K562 (cell line): ENCODE data around the gene SAXO2. TPM values are rescaled to one million over a fixed set of nuclear protein-coding genes. Genes with fewer than 3 reads are reported as not detected.

Source experiments
- ARNT ChIP-seq, 2 experiments: fragments of 450-650 bp; IDR thresholded peaks; 2 replicates each; pipeline ENCODE4 v1.6.1; 2016; ENCODE audit warnings: mild to moderate bottlenecking in 1 of 2
- GABPA ChIP-seq: fragments of 200-800 bp; sonication (Bioruptor generic); conservative IDR thresholded peaks from 2 replicates; pipeline ENCODE4 v1.6.1; 2016; ENCODE audit warnings: low read depth, missing genetic modification characterization, missing compliant biosample characterization
- IFI16 ChIP-seq: fragments of 250-450 bp; sonication (Bioruptor Pico); IDR thresholded peaks from 2 replicates; pipeline ENCODE4 v2.1.2; 2022; ENCODE audit warnings: mild to moderate bottlenecking, inconsistent platforms
- KLF1 ChIP-seq: fragments of 450-650 bp; IDR thresholded peaks from 2 replicates; pipeline ENCODE4 v1.6.1; 2016; ENCODE audit warnings: missing genetic modification characterization, missing compliant biosample characterization
- L3MBTL2 ChIP-seq: fragments of 450-650 bp; IDR thresholded peaks from 2 replicates; pipeline ENCODE4 v1.6.1; 2016; ENCODE audit warnings: mild to moderate bottlenecking, moderate library complexity
- MXI1 ChIP-seq: IDR thresholded peaks from 2 replicates; pipeline ENCODE4 v1.6.1; 2011; ENCODE audit warnings: low read depth, mild to moderate bottlenecking, improper control_type of control experiment, low read length
- MYC ChIP-seq, 2 experiments: fragments of 250-450 bp in 1 of 2; sonication (Bioruptor Pico) in 1 of 2; IDR thresholded peaks; 2 replicates each; pipeline versions ENCODE4 v1.5.1 to v1.6.1; 2012 to 2021; ENCODE audit warnings: low read depth in 2 of 2, borderline replicate concordance in 1 of 2, improper control_type of control experiment in 1 of 2, low read length in 1 of 2, mild to moderate bottlenecking in 1 of 2, moderate library complexity in 1 of 2
- NCOR1 ChIP-seq: fragments of 450-650 bp; IDR thresholded peaks from 2 replicates; pipeline ENCODE4 v1.6.1; 2016; ENCODE audit warnings: mild to moderate bottlenecking, moderate library complexity
- NEUROD1 ChIP-seq: fragments of 150-350 bp; IDR thresholded peaks from 2 replicates; pipeline ENCODE4 v1.6.1; 2014; ENCODE audit warnings: borderline replicate concordance, low read length, low read depth; ENCODE audit not compliant: partially characterized antibody
- TAL1 ChIP-seq: fragments of 450-650 bp; IDR thresholded peaks from 2 replicates; pipeline ENCODE4 v1.6.1; 2016; ENCODE audit warnings: mild to moderate bottlenecking
- TARDBP ChIP-seq: fragments of 450-650 bp; IDR thresholded peaks from 2 replicates; pipeline ENCODE4 v1.6.1; 2016
- TEAD2 ChIP-seq: fragments of 450-650 bp; IDR thresholded peaks from 2 replicates; pipeline ENCODE4 v1.6.1; 2016; ENCODE audit warnings: missing genetic modification characterization, control low read depth, missing compliant biosample characterization
- ZSCAN32 ChIP-seq: fragments of 450-650 bp; formaldehyde crosslinking; IDR thresholded peaks from 2 replicates; pipeline ENCODE4 v1.4.0; 2020; ENCODE audit warnings: mild to moderate bottlenecking, moderate library complexity
- polyA plus RNA-seq, 8 experiments: library from polyadenylated mRNA; depleted of rRNA in 4 of 8; stranded (reverse) in 5 of 8; unstranded in 3 of 8; fragments of >200 nt; fragmentation: Nextera tagmentation in 2 of 8; fragmentation: Illumina TruSeq in 1 of 8; extraction: Ambion mirVana in 2 of 8; extraction: Trizol in 1 of 8; gene quantifications; 2 replicates each; pipeline versions ENCODE4 v1.2.1 to v1.2.3, GENCODE V29; 2011 to 2014; ENCODE audit warnings: inconsistent platforms in 1 of 8, missing spikeins in 1 of 8
- total RNA-seq, 7 experiments: library from RNA; depleted of rRNA in 6 of 7; stranded (reverse); fragments of >200 nt in 6 of 7; fragmentation: Illumina TruSeq in 2 of 7; extraction: Trizol in 2 of 7; gene quantifications; 2 replicates each; pipeline versions ENCODE4 v1.2.1 to v1.2.3, GENCODE V29; 2011 to 2021; ENCODE audit warnings: low replicate concordance in 1 of 7
- TF ChIP-seq, protein P1 (sequence below): fragments of 450-650 bp; IDR thresholded peaks from 2 replicates; pipeline ENCODE4 v1.6.1; 2017; ENCODE audit warnings: antibody characterized with exemption, mild to moderate bottlenecking
- TF ChIP-seq, protein P2 (sequence below): sonication (generic); formaldehyde crosslinking; IDR thresholded peaks from 2 replicates; pipeline ENCODE4 v1.8.1; 2023; ENCODE audit warnings: mild to moderate bottlenecking, missing genetic modification reagents
- TF ChIP-seq, protein P3 (sequence below): fragments of 250-450 bp; sonication (Bioruptor Pico); IDR thresholded peaks from 2 replicates; pipeline ENCODE4 v1.5.0; 2020; ENCODE audit warnings: mild to moderate bottlenecking
- TF ChIP-seq, protein P4 (sequence below): fragments of 450-650 bp; formaldehyde crosslinking; IDR thresholded peaks from 2 replicates; pipeline ENCODE4 v1.4.0; 2022; ENCODE audit warnings: missing genetic modification characterization
- TF ChIP-seq, protein P5 (sequence below), 2 experiments: fragments of 450-650 bp; conservative IDR thresholded peaks; 2 replicates each; pipeline ENCODE4 v1.6.1; 2017; ENCODE audit warnings: mild to moderate bottlenecking in 2 of 2, moderate library complexity in 2 of 2

Gene SAXO2
- total and polyA plus RNA-seq, 9 of the 15 experiments (the other 6 are each of a cell fraction or from before 2014, with no cell fraction given): 3.1 to 14.2 (median 8.2) TPM

DNA sequence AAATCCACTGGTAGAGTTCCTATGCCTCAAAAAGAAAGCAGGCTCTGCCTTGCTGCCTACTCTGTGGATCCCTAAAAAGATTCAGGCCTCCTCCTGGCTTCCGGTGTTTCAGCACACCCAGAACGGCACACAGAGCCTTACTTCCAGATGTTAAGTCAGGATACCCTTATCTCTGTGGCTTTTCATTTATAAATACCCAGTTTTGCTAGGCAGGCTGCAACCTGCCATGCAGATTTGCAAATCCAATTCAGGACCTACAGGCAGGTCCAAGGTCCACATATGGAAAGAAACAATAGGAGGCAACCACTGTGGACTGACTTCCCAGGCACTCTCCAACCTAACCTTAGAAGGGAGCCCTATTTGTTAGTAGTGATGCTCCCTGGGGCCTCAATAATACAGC is 30.8 kb upstream of the SAXO2 start (continued):
- TF ChIP-seq, protein P1, sequence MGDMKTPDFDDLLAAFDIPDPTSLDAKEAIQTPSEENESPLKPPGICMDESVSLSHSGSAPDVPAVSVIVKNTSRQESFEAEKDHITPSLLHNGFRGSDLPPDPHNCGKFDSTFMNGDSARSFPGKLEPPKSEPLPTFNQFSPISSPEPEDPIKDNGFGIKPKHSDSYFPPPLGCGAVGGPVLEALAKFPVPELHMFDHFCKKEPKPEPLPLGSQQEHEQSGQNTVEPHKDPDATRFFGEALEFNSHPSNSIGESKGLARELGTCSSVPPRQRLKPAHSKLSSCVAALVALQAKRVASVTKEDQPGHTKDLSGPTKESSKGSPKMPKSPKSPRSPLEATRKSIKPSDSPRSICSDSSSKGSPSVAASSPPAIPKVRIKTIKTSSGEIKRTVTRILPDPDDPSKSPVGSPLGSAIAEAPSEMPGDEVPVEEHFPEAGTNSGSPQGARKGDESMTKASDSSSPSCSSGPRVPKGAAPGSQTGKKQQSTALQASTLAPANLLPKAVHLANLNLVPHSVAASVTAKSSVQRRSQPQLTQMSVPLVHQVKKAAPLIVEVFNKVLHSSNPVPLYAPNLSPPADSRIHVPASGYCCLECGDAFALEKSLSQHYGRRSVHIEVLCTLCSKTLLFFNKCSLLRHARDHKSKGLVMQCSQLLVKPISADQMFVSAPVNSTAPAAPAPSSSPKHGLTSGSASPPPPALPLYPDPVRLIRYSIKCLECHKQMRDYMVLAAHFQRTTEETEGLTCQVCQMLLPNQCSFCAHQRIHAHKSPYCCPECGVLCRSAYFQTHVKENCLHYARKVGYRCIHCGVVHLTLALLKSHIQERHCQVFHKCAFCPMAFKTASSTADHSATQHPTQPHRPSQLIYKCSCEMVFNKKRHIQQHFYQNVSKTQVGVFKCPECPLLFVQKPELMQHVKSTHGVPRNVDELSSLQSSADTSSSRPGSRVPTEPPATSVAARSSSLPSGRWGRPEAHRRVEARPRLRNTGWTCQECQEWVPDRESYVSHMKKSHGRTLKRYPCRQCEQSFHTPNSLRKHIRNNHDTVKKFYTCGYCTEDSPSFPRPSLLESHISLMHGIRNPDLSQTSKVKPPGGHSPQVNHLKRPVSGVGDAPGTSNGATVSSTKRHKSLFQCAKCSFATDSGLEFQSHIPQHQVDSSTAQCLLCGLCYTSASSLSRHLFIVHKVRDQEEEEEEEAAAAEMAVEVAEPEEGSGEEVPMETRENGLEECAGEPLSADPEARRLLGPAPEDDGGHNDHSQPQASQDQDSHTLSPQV: 0 out of 2 replicates have a peak, but pooled peaks have one; percentile 43
- TF ChIP-seq ZSCAN32 (CRISPR knock-in tag) (no peak), TEAD2 (tag) (no peak), L3MBTL2 (0 out of 2 replicates have a peak, but pooled peaks have one; percentile 25), IFI16 (CRISPR knock-in tag) (no peak), MXI1 (no peak), ARNT (IDR thresholded peaks at IDR 0.05) (no peak), TARDBP (no peak), GABPA (peak; percentile 61), TAL1 (peak; percentile 76), MYC (IDR thresholded peaks at IDR 0.05; ENCODE audit: low read depth, low read length) (no peak), MYC (CRISPR knock-in tag; IDR thresholded peaks at IDR 0.05; ENCODE audit: borderline replicate concordance, low read depth) (no peak), NCOR1 (peak; percentile 60), KLF1 (tag) (no peak), NEUROD1 (peak; percentile 12)
- TF ChIP-seq, protein P2, sequence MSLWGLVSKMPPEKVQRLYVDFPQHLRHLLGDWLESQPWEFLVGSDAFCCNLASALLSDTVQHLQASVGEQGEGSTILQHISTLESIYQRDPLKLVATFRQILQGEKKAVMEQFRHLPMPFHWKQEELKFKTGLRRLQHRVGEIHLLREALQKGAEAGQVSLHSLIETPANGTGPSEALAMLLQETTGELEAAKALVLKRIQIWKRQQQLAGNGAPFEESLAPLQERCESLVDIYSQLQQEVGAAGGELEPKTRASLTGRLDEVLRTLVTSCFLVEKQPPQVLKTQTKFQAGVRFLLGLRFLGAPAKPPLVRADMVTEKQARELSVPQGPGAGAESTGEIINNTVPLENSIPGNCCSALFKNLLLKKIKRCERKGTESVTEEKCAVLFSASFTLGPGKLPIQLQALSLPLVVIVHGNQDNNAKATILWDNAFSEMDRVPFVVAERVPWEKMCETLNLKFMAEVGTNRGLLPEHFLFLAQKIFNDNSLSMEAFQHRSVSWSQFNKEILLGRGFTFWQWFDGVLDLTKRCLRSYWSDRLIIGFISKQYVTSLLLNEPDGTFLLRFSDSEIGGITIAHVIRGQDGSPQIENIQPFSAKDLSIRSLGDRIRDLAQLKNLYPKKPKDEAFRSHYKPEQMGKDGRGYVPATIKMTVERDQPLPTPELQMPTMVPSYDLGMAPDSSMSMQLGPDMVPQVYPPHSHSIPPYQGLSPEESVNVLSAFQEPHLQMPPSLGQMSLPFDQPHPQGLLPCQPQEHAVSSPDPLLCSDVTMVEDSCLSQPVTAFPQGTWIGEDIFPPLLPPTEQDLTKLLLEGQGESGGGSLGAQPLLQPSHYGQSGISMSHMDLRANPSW (CRISPR knock-in tag): no peak
- TF ChIP-seq, protein P3, sequence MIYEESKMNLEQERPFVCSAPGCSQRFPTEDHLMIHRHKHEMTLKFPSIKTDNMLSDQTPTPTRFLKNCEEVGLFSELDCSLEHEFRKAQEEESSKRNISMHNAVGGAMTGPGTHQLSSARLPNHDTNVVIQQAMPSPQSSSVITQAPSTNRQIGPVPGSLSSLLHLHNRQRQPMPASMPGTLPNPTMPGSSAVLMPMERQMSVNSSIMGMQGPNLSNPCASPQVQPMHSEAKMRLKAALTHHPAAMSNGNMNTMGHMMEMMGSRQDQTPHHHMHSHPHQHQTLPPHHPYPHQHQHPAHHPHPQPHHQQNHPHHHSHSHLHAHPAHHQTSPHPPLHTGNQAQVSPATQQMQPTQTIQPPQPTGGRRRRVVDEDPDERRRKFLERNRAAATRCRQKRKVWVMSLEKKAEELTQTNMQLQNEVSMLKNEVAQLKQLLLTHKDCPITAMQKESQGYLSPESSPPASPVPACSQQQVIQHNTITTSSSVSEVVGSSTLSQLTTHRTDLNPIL (CRISPR knock-in tag): no peak
- TF ChIP-seq, protein P4, sequence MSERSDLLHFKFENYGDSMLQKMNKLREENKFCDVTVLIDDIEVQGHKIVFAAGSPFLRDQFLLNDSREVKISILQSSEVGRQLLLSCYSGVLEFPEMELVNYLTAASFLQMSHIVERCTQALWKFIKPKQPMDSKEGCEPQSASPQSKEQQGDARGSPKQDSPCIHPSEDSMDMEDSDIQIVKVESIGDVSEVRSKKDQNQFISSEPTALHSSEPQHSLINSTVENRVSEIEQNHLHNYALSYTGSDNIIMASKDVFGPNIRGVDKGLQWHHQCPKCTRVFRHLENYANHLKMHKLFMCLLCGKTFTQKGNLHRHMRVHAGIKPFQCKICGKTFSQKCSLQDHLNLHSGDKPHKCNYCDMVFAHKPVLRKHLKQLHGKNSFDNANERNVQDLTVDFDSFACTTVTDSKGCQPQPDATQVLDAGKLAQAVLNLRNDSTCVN: no peak
- TF ChIP-seq, protein P5, sequence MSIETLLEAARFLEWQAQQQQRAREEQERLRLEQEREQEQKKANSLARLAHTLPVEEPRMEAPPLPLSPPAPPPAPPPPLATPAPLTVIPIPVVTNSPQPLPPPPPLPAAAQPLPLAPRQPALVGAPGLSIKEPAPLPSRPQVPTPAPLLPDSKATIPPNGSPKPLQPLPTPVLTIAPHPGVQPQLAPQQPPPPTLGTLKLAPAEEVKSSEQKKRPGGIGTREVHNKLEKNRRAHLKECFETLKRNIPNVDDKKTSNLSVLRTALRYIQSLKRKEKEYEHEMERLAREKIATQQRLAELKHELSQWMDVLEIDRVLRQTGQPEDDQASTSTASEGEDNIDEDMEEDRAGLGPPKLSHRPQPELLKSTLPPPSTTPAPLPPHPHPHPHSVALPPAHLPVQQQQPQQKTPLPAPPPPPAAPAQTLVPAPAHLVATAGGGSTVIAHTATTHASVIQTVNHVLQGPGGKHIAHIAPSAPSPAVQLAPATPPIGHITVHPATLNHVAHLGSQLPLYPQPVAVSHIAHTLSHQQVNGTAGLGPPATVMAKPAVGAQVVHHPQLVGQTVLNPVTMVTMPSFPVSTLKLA (conservative IDR thresholded peaks at IDR 0.05): 0 out of 4 replicates have a peak, but pooled peaks of 1 of the 2 experiments have one; percentile 17
